Karpas-422 (cell line): ENCODE results near the gene ZNF558. TPM values are rescaled to one million over a fixed set of nuclear protein-coding genes. Genes with fewer than 3 reads are reported as not detected.

Experiments used
- DNase-seq: peaks from one replicate; pipeline ENCODE4 v3.0.0-alpha.2; 2015
- H2AFZ ChIP-seq: fragments of 200-600 bp; sonication (generic); 2 replicates; pipeline ENCODE4 v1.6.1; 2014; ENCODE audit warnings: antibody characterized with exemption, low read length, mixed read lengths
- H3K27ac ChIP-seq: fragments of 200-600 bp; sonication (generic); 2 replicates; pipeline ENCODE4 v1.5.1; 2014; ENCODE audit warnings: mild to moderate bottlenecking, low read length, moderate library complexity
- H3K27me3 ChIP-seq: fragments of 200-600 bp; sonication (generic); 2 replicates; pipeline ENCODE4 v1.6.1; 2014; ENCODE audit warnings: low read length, mixed read lengths
- H3K36me3 ChIP-seq: fragments of 200-600 bp; sonication (generic); 2 replicates; pipeline ENCODE4 v1.6.1; 2014; ENCODE audit warnings: low read length, mixed read lengths; ENCODE audit not compliant: insufficient read depth
- H3K4me1 ChIP-seq: fragments of 200-600 bp; sonication (generic); 2 replicates; pipeline ENCODE4 v1.6.1; 2014; ENCODE audit warnings: mild to moderate bottlenecking, low read length, mixed read lengths
- H3K4me2 ChIP-seq: fragments of 200-600 bp; sonication (generic); 2 replicates; pipeline ENCODE4 v1.6.1; 2014; ENCODE audit warnings: low read length, low read depth, mild to moderate bottlenecking; ENCODE audit not compliant: poor library complexity, severe bottlenecking
- H3K4me3 ChIP-seq: fragments of 200-600 bp; sonication (generic); 2 replicates; pipeline ENCODE4 v1.5.1; 2014; ENCODE audit warnings: mild to moderate bottlenecking, antibody characterized with exemption, low read length, mixed read lengths
- H3K79me2 ChIP-seq: fragments of 200-600 bp; sonication (generic); 2 replicates; pipeline ENCODE4 v1.6.1; 2014; ENCODE audit warnings: mild to moderate bottlenecking, low read length, mixed read lengths
- H3K9ac ChIP-seq: fragments of 200-600 bp; sonication (generic); 2 replicates; pipeline ENCODE4 v1.6.0; 2014; ENCODE audit warnings: low read length
- H3K9me2 ChIP-seq: fragments of 200-600 bp; sonication (generic), shearing (Covaris generic); replicated peaks from 2 replicates; pipeline ENCODE4 v1.6.0; 2014; ENCODE audit warnings: mild to moderate bottlenecking, low read length, moderate library complexity; ENCODE audit not compliant: insufficient read depth
- H3K9me3 ChIP-seq: fragments of 300-700, 200-600 bp; sonication (generic); 2 replicates; pipeline ENCODE4 v1.6.1; 2014; ENCODE audit warnings: low read length, mixed read lengths
- H4K20me1 ChIP-seq: fragments of 200-600 bp; sonication (generic); 2 replicates; pipeline ENCODE4 v1.6.1; 2014; ENCODE audit warnings: mild to moderate bottlenecking, antibody characterized with exemption, low read length, low read depth; ENCODE audit not compliant: insufficient read depth
- total RNA-seq: library from RNA; depleted of rRNA; stranded (reverse); fragments of >200 nt; shearing (Covaris generic); gene quantifications from 2 replicates; pipeline ENCODE4 v1.2.3, GENCODE V29; 2014; ENCODE audit warnings: low replicate concordance; rRNA removed

The ZNF558 gene
- 48.4 and 78.6 TPM in 2 replicates for total RNA-seq

- Histone ChIP-seq H3K4me2 (peak within 1 kb of the TSS; percentile 86), H3K27me3 (no peaks in the 10 kb centered on the region), H3K4me3 (peak within 1 kb of the TSS; percentile 94), H3K36me3 (peaks cover 17% of the 10 kb centered on the region), H3K9me3 (no peaks in the 10 kb centered on the region), H4K20me1 (no peaks in the 10 kb centered on the region), H3K79me2 (peaks cover 7% of the 10 kb centered on the region; the same call in 1 of the 2 replicates), H3K9ac (peak within 1 kb of the TSS; percentile 84), H3K9me2 (no peaks in the 10 kb centered on the region), H3K27ac (peak within 1 kb of the TSS; percentile 63), H3K4me1 (peaks cover 10% of the 10 kb centered on the region), H2AFZ (peak within 1 kb of the TSS; percentile 96)
- peak; percentile 99 for DNase-seq
Measured at GRCh38 chr19:8832132-8833021, at the start of gene ZNF558, which contains the start of gene MBD3L1. Gene ZNF558 (minus strand): TSS chr19:8832304. CDS start chr19:8822659, 9,645 bp downstream. Gene MBD3L1 (plus strand): TSS chr19:8832377. CDS start chr19:8842679, 10,302 bp downstream.

- no peaks in the 10 kb centered on the region; the same call in 1 of the 2 replicates for H3K9me2 ChIP-seq
- H3K36me3 ChIP-seq: no peaks in the 10 kb centered on the region
- H3K27ac ChIP-seq: no peak overlapping the region
- H3K9me3 ChIP-seq: no peaks in the 10 kb centered on the region
- H3K27me3 ChIP-seq: no peaks in the 10 kb centered on the region
- no peak overlapping the region for H3K4me2 ChIP-seq
- no peak overlapping the region for H3K4me3 ChIP-seq
- no peak overlapping the region for H3K9ac ChIP-seq
- no peak overlapping the region for H2AFZ ChIP-seq
- DNase-seq: no peak
- H4K20me1 ChIP-seq: no peaks in the 10 kb centered on the region
- no peaks in the 10 kb centered on the region for H3K79me2 ChIP-seq
- H3K4me1 ChIP-seq: no peaks in the 10 kb centered on the region
Measured at GRCh38 chr19:8881512-8881911, 49.4 kb upstream of the ZNF558 start.

- H2AFZ ChIP-seq: no peak overlapping the region
- H3K9me3 ChIP-seq: no peaks in the 10 kb centered on the region
- DNase-seq: no peak
- H3K4me2 ChIP-seq: no peak overlapping the region
- H3K9me2 ChIP-seq: no peaks in the 10 kb centered on the region; the same call in 1 of the 2 replicates
- H3K9ac ChIP-seq: no peak overlapping the region
- no peaks in the 10 kb centered on the region for H4K20me1 ChIP-seq
- H3K27ac ChIP-seq: no peak overlapping the region
- no peaks in the 10 kb centered on the region for H3K36me3 ChIP-seq
- H3K27me3 ChIP-seq: no peaks in the 10 kb centered on the region
- H3K4me1 ChIP-seq: no peaks in the 10 kb centered on the region
- H3K4me3 ChIP-seq: no peak overlapping the region
- no peaks in the 10 kb centered on the region for H3K79me2 ChIP-seq
Measured at GRCh38 chr19:8880868-8881488, 48.9 kb upstream of the ZNF558 start.

GRCh38 chr19:8877854-8878705 lies 46.0 kb upstream of the ZNF558 start:
- H2AFZ ChIP-seq: no peak overlapping the region
- no peaks in the 10 kb centered on the region for H3K4me1 ChIP-seq
- no peak overlapping the region for H3K9ac ChIP-seq
- no peaks in the 10 kb centered on the region for H4K20me1 ChIP-seq
- DNase-seq: peak; percentile 60
- H3K36me3 ChIP-seq: no peaks in the 10 kb centered on the region
- H3K27ac ChIP-seq: no peak overlapping the region
- H3K9me2 ChIP-seq: no peaks in the 10 kb centered on the region; the same call in 1 of the 2 replicates
- no peaks in the 10 kb centered on the region for H3K79me2 ChIP-seq
- H3K27me3 ChIP-seq: no peaks in the 10 kb centered on the region
- H3K4me2 ChIP-seq: no peak overlapping the region
- H3K4me3 ChIP-seq: no peak overlapping the region
- no peaks in the 10 kb centered on the region for H3K9me3 ChIP-seq

GRCh38 chr19:8866344-8866743 lies 34.2 kb upstream of the ZNF558 start:
- Histone ChIP-seq H3K4me3 (no peak overlapping the region), H3K4me2 (no peak overlapping the region), H3K9ac (no peak overlapping the region), H3K27me3 (no peaks in the 10 kb centered on the region), H2AFZ (no peak overlapping the region), H3K4me1 (no peaks in the 10 kb centered on the region), H3K9me3 (no peaks in the 10 kb centered on the region), H3K79me2 (no peaks in the 10 kb centered on the region), H3K27ac (no peak overlapping the region), H4K20me1 (no peaks in the 10 kb centered on the region), H3K36me3 (no peaks in the 10 kb centered on the region), H3K9me2 (no peaks in the 10 kb centered on the region)
- no peak for DNase-seq

GRCh38 chr19:8858260-8858659 lies 26.2 kb upstream of the ZNF558 start:
- no peak for DNase-seq
- Histone ChIP-seq H3K79me2 (no peaks in the 10 kb centered on the region), H2AFZ (no peak overlapping the region), H3K4me2 (no peak overlapping the region), H3K9me3 (no peaks in the 10 kb centered on the region), H3K4me3 (no peak overlapping the region), H3K27ac (no peak overlapping the region), H3K9me2 (no peaks in the 10 kb centered on the region), H3K9ac (no peak overlapping the region), H3K27me3 (no peaks in the 10 kb centered on the region), H3K4me1 (no peaks in the 10 kb centered on the region), H3K36me3 (no peaks in the 10 kb centered on the region), H4K20me1 (no peaks in the 10 kb centered on the region)

GRCh38 chr19:8850488-8850887 lies 18.4 kb upstream of the ZNF558 start:
- no peaks in the 10 kb centered on the region for H3K79me2 ChIP-seq
- H4K20me1 ChIP-seq: no peaks in the 10 kb centered on the region
- DNase-seq: no peak
- H3K36me3 ChIP-seq: no peaks in the 10 kb centered on the region
- no peak overlapping the region for H2AFZ ChIP-seq
- H3K9me3 ChIP-seq: no peaks in the 10 kb centered on the region
- H3K4me1 ChIP-seq: no peaks in the 10 kb centered on the region
- H3K9ac ChIP-seq: no peak overlapping the region
- no peak overlapping the region for H3K27ac ChIP-seq
- no peak overlapping the region for H3K4me2 ChIP-seq
- H3K9me2 ChIP-seq: no peaks in the 10 kb centered on the region
- no peaks in the 10 kb centered on the region for H3K27me3 ChIP-seq
- H3K4me3 ChIP-seq: no peak overlapping the region
